ENCODE measurements around the gene HES1. TPM values are rescaled to one million over a fixed set of nuclear protein-coding genes. Genes with fewer than 3 reads are reported as not detected.

Gene HES1
- total RNA-seq, 1 donor from 2014 or later: 51.6 TPM

DNA sequence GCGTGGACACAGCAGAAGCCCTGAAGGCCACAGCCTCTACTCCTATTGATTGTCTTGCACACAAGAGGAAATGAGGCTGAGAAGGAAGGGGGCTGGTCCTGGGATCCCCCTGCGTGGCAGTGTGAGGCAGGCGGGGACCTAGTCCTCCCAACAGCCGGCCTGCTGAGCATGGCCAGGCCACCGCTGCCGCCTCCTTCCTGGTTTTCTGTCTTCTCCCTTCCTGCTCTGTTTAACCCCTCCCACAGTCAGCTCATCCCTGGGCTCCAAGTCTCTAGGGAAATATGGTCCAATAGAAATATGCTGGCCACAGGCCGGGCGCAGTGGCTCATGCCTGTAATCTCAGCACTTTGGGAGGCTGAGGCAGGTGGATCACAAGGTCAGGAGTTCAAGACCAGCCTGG, 42.1 kb upstream of the HES1 start:
- DNase-seq (ENCODE audit: extremely low spot score, unreplicated experiment): no peak
- TF ChIP-seq, protein P1, sequence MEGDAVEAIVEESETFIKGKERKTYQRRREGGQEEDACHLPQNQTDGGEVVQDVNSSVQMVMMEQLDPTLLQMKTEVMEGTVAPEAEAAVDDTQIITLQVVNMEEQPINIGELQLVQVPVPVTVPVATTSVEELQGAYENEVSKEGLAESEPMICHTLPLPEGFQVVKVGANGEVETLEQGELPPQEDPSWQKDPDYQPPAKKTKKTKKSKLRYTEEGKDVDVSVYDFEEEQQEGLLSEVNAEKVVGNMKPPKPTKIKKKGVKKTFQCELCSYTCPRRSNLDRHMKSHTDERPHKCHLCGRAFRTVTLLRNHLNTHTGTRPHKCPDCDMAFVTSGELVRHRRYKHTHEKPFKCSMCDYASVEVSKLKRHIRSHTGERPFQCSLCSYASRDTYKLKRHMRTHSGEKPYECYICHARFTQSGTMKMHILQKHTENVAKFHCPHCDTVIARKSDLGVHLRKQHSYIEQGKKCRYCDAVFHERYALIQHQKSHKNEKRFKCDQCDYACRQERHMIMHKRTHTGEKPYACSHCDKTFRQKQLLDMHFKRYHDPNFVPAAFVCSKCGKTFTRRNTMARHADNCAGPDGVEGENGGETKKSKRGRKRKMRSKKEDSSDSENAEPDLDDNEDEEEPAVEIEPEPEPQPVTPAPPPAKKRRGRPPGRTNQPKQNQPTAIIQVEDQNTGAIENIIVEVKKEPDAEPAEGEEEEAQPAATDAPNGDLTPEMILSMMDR (IDR thresholded peaks at IDR 0.05): no peak
- H3K4me3 Mint-ChIP-seq (ENCODE audit: unreplicated experiment): no peak overlapping the region
- H3K36me3 Mint-ChIP-seq (ENCODE audit: unreplicated experiment): no peaks in the 10 kb centered on the region
- peaks cover 19% of the 10 kb centered on the region for H3K27me3 Mint-ChIP-seq (ENCODE audit: unreplicated experiment)
- peaks cover 29% of the 10 kb centered on the region for H3K4me1 Mint-ChIP-seq (ENCODE audit: unreplicated experiment)
- H3K9me3 Mint-ChIP-seq (ENCODE audit: unreplicated experiment): no peaks in the 10 kb centered on the region
- H3K27ac Mint-ChIP-seq (ENCODE audit: unreplicated experiment): no peak overlapping the region

DNA sequence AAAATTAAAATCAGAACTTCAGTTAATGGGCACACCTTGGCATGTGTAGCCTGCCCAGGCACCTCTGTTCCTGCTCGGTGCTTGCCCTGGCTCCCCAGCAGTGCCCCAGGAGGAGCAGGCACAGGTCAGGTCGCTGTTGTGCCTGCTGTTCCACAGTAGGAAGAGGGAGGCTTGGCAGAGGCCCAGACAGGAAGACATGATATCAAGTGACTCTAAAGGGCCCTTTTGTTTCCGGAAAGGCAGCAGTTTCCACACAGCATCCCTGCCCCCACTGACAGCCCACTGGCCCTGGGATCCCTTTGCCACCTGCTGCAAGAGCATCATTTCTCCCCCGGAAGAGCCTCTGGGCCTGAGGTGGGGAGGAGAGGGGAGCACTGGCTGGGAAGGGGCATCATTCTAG, 40.5 kb upstream of the HES1 start:
- Mint-ChIP-seq H3K4me3 (ENCODE audit: unreplicated experiment) (no peak overlapping the region), H3K36me3 (ENCODE audit: unreplicated experiment) (no peaks in the 10 kb centered on the region), H3K4me1 (ENCODE audit: unreplicated experiment) (peaks cover 22% of the 10 kb centered on the region), H3K9me3 (ENCODE audit: unreplicated experiment) (no peaks in the 10 kb centered on the region), H3K27me3 (ENCODE audit: unreplicated experiment) (peaks cover 34% of the 10 kb centered on the region), H3K27ac (ENCODE audit: unreplicated experiment) (no peak overlapping the region)
- no peak for DNase-seq (ENCODE audit: extremely low spot score, unreplicated experiment)
- TF ChIP-seq, protein P1 (IDR thresholded peaks at IDR 0.05): no peak

DNA sequence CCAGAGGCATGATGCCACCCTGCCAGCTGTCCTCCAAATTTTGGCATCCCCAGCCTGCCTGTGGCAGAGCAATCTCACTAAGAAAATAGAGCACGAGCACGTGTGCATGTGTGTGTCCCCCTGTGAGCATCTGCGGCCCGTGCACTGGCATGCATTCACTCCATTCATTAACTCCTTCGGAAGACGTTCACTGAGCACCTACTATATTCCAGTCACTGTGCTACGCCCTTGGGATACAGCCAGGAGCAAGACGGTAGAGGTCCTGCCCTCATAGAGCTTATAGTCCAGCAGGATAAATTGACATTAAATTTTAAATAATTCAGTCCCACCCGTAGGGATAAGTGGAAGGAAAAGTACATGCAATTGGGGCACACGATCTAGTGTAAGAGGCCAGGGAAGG, 40.0 kb upstream of the HES1 start:
- no peak overlapping the region for H3K27ac Mint-ChIP-seq (ENCODE audit: unreplicated experiment)
- no peak for DNase-seq (ENCODE audit: extremely low spot score, unreplicated experiment)
- TF ChIP-seq, protein P1 (IDR thresholded peaks at IDR 0.05): no peak
- H3K4me3 Mint-ChIP-seq (ENCODE audit: unreplicated experiment): no peak overlapping the region
- H3K27me3 Mint-ChIP-seq (ENCODE audit: unreplicated experiment): peaks cover 39% of the 10 kb centered on the region
- peaks cover 20% of the 10 kb centered on the region for H3K4me1 Mint-ChIP-seq (ENCODE audit: unreplicated experiment)
- H3K36me3 Mint-ChIP-seq (ENCODE audit: unreplicated experiment): no peaks in the 10 kb centered on the region
- no peaks in the 10 kb centered on the region for H3K9me3 Mint-ChIP-seq (ENCODE audit: unreplicated experiment)

DNA sequence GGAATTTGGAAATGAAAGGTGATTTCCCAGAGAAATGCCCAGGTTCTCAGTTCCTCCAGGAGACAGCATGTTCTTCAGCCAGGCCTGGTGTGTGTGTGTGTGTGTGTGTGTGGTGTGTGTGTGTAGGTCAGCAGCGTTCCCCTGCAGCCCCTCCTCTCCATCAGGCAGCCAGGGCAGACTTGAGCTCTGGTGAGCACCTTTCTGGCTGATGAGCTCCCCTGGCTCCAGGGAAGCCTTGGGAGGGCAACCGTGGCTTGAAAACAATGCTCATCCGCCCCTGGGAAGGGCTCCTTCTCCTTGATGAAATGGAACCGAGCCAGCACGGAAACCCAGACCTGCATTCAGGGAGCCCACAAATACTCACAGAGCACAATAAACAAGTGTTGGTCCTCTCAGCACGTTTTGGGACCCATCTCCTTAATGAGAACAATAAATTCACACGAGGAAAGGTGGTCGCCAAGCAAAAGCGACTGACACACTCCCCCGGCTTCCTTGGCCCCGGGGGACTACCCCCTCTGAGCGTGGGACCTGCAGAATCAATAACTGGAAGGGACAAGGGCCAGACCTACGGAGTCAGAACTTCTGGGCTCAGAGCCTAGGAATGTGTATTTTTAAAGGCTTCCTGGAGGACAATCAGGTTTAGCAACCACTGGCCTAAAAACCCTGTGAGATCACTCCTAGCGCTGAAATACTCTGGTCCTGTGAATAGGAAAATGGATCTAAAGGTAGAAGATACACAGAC, 38.6 kb upstream of the HES1 start:
- DNase-seq (ENCODE audit: extremely low spot score, unreplicated experiment): no peak
- H3K4me3 Mint-ChIP-seq (ENCODE audit: unreplicated experiment): no peak overlapping the region
- H3K27ac Mint-ChIP-seq (ENCODE audit: unreplicated experiment): no peak overlapping the region
- H3K4me1 Mint-ChIP-seq (ENCODE audit: unreplicated experiment): peaks cover 14% of the 10 kb centered on the region
- H3K9me3 Mint-ChIP-seq (ENCODE audit: unreplicated experiment): no peaks in the 10 kb centered on the region
- TF ChIP-seq, protein P1 (IDR thresholded peaks at IDR 0.05): no peak
- H3K27me3 Mint-ChIP-seq (ENCODE audit: unreplicated experiment): peaks cover 51% of the 10 kb centered on the region
- no peaks in the 10 kb centered on the region for H3K36me3 Mint-ChIP-seq (ENCODE audit: unreplicated experiment)

DNA sequence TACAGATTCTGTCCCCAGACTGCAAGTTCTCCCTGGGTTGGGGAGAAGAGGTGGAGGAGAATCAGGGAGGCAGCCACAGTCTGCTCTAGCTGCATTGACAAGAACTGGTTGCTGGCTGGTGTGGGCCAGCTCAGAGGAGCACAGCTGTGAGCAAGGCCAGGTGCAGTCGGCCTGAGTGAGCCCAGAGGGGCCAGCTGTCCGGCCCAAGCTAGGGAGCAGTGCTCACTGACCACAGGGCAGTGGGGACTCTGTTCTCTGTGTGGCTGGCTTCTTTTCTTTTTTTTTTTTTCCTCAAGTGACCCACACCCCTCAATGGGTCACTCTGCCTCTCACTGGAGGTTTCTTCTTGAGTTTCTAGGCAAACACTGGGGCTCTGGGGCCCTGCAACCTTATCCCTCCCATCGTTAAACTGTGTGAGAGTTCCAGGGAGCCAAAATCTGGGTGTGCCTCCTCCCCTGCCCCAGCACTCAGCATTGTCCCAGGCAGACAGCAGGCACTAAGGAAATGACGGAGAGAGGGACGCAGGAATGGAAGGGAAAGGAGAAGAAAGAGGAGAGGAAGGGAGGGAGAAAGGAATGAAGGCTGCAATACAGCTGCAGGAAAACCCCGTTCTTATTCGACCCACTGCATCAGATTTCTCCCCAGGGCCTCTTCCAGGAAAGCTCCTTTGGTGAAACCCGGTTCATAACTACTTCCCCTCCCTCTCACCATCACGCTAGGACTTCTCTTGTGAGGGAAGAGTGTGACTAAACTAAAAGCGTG, 37.7 kb upstream of the HES1 start:
- DNase-seq (ENCODE audit: extremely low spot score, unreplicated experiment): no peak
- Mint-ChIP-seq H3K4me3 (ENCODE audit: unreplicated experiment) (no peak overlapping the region), H3K9me3 (ENCODE audit: unreplicated experiment) (no peaks in the 10 kb centered on the region), H3K36me3 (ENCODE audit: unreplicated experiment) (no peaks in the 10 kb centered on the region), H3K27me3 (ENCODE audit: unreplicated experiment) (peaks cover 61% of the 10 kb centered on the region), H3K4me1 (ENCODE audit: unreplicated experiment) (peaks cover 14% of the 10 kb centered on the region), H3K27ac (ENCODE audit: unreplicated experiment) (no peak overlapping the region)
- TF ChIP-seq, protein P1 (IDR thresholded peaks at IDR 0.05): no peak
